AG09319 (cell line): ENCODE data around the gene TTLL5.
"Not testable (repeated sequence)": the region's sequence is repeated elsewhere in the genome, so short reads cannot be mapped to it uniquely, and the experiment has no call there.

ENCODE experiments used
- DNase-seq: peaks from one replicate; pipeline ENCODE4 v3.0.0-alpha.2; 2010; ENCODE audit warnings: low read depth; ENCODE audit errors: extremely low read depth
- TF ChIP-seq, protein P1 (sequence below): IDR thresholded peaks from 2 replicates; pipeline ENCODE4 v1.5.1; 2011; ENCODE audit warnings: low read depth, mild to moderate bottlenecking, inconsistent platforms, low read length, moderate library complexity

Gene TTLL5

GRCh38 chr14:75909630-75910029, 248.6 kb downstream of the TTLL5 start:
- DNase-seq: no peak
- TF ChIP-seq, protein P1, sequence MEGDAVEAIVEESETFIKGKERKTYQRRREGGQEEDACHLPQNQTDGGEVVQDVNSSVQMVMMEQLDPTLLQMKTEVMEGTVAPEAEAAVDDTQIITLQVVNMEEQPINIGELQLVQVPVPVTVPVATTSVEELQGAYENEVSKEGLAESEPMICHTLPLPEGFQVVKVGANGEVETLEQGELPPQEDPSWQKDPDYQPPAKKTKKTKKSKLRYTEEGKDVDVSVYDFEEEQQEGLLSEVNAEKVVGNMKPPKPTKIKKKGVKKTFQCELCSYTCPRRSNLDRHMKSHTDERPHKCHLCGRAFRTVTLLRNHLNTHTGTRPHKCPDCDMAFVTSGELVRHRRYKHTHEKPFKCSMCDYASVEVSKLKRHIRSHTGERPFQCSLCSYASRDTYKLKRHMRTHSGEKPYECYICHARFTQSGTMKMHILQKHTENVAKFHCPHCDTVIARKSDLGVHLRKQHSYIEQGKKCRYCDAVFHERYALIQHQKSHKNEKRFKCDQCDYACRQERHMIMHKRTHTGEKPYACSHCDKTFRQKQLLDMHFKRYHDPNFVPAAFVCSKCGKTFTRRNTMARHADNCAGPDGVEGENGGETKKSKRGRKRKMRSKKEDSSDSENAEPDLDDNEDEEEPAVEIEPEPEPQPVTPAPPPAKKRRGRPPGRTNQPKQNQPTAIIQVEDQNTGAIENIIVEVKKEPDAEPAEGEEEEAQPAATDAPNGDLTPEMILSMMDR: no peak

DNA sequence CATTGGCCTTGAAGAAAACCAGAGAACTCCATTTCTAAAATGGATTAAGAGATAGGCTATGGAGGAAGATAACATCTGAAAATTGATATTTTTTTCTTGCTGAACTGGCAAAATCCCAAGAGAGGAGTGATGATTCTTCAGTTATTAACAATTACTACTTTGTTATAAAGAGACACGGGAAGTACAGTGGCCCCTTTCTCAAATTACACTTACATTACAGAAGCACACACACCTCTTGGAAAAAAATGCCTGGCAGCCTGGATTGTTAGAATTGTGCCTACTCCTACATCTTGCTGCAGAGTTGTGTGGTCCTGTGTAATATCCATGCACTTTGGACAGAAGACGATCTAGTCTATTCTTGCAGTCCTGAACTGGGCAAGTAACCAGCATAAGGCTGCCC, 249.0 kb downstream of the TTLL5 start:
- TF ChIP-seq, protein P1: no peak
- no peak for DNase-seq

DNA sequence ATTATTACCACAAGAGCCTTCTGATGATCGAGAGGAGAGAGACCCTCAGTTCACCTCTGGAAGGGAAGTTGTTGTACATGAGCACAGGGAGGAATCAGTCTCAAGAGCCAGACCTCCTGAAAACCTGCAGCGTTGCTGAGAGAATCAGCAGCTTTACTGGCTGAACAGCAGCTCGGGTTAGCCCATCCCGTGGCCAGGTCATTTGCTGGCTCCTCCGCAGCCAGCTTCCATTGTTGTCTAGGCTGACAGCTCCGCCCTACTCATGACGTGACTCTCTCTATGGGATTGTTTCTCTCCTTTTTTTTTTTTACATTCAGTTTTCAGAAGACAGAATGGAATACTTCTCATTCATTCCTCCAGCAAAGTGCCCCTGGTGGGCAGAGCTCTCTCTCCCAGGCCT, 250.8 kb downstream of the TTLL5 start:
- no peak for DNase-seq
- TF ChIP-seq, protein P1: no peak

- TF ChIP-seq, protein P1: no peak
- no peak for DNase-seq
These were observed 252.1 kb downstream of the TTLL5 start for GRCh38 chr14:75913183-75913582.

DNA sequence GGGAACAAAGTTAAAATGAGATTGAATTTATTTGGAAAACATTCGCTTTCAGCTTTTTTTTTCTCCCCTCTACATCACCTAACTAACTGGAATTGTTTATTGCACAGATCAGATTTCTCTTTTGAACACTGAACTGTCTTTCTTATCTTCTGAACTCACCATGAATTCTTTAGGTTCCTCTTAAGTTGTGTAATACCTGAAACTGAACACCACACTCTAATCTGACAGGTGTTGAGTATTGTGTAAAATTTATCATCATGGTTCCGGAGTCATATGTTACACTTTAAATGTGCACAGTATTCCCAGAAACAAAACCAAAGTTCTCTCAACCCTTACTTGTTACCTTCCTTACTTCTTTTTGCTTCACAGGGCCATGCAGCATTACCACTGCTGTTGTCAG, 254.0 kb downstream of the TTLL5 start:
- DNase-seq: no peak
- TF ChIP-seq, protein P1: no peak

DNA sequence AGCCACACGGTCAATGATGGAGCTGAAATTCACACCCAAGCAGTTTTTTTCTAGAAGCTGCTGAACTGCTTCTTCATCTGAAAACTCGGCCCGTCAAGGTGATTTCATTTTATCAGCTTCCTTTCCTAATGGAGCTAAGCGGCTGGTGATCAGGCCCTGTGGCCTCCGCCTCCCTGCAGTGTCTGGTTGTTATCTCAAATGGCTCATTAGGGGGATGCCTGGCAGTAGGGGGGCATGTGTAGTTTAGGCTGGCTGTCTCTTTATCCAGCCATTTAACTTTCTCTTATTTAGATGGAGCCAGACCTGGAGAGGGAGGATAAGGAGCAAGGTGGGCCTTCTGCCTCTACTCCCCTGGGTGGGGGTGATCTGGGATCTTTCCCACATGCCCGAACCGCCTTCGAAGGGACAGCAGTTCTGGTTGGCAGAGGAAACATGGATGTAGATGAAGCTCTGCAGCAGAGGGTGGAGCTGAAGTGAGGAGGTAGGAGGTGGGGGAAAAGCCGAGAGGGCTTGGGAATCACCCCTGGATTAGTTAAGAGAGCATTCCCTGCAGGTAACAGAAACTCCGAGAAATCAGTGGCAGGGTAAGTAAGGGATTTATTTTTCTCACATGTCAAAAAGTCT, 256.4 kb downstream of the TTLL5 start:
- no peak for DNase-seq
- TF ChIP-seq, protein P1: no peak

GRCh38 chr14:75917946-75918335, 256.9 kb downstream of the TTLL5 start:
- DNase-seq: no peak
- TF ChIP-seq, protein P1: no peak

- DNase-seq: not testable (repeated sequence)
These were observed 259.4 kb downstream of the TTLL5 start for GRCh38 chr14:75920421-75920820.

- DNase-seq: not testable (repeated sequence)
These were observed 264.2 kb downstream of the TTLL5 start for GRCh38 chr14:75925141-75925840.
